K562 (cell line): Measurements from ENCODE around the gene GZF1. TPM values are rescaled to one million over a fixed set of nuclear protein-coding genes. Genes with fewer than 3 reads are reported as not detected.

Experiments used
- ASH1L ChIP-seq: fragments of 450-650 bp; IDR thresholded peaks from 2 replicates; pipeline ENCODE4 v1.6.1; 2018; ENCODE audit warnings: borderline replicate concordance, mild to moderate bottlenecking, low read depth; ENCODE audit not compliant: partially characterized antibody
- BRCA1 ChIP-seq, 2 experiments: fragments of 450-650 bp in 1 of 2; sonication (generic) in 1 of 2; formaldehyde crosslinking in 1 of 2; IDR thresholded peaks; 2 replicates each; pipeline versions ENCODE4 v1.5.0 to v1.6.1; 2017 to 2020; ENCODE audit warnings: mild to moderate bottlenecking in 1 of 2, missing genetic modification reagents in 1 of 2
- C11orf30 ChIP-seq: fragments of 450-650 bp; IDR thresholded peaks from 2 replicates; pipeline ENCODE4 v1.6.1; 2016; ENCODE audit warnings: low read depth, mild to moderate bottlenecking
- CHCHD3 ChIP-seq: fragments of 250-450 bp; sonication (Bioruptor Pico); IDR thresholded peaks from 2 replicates; pipeline ENCODE4 v2.1.2; 2022; ENCODE audit warnings: mild to moderate bottlenecking
- CUX1 ChIP-seq: fragments of 200-800 bp; sonication (Bioruptor generic); IDR thresholded peaks from 2 replicates; pipeline ENCODE4 v1.6.1; 2016; ENCODE audit warnings: missing genetic modification characterization, missing compliant biosample characterization
- HMG20B ChIP-seq: fragments of 250-450 bp; sonication (Bioruptor Pico); IDR thresholded peaks from 2 replicates; pipeline ENCODE4 v1.5.0; 2021; ENCODE audit warnings: mild to moderate bottlenecking
- HNRNPL ChIP-seq: fragments of 200-400 bp; formaldehyde crosslinking; IDR thresholded peaks from 2 replicates; pipeline ENCODE4 v1.6.1; 2017; ENCODE audit warnings: low read depth, mild to moderate bottlenecking, low read length
- LCOR ChIP-seq: sonication (generic); formaldehyde crosslinking; IDR thresholded peaks from 2 replicates; pipeline ENCODE4 v1.8.0; 2022; ENCODE audit warnings: mild to moderate bottlenecking, missing genetic modification reagents
- MCM3 ChIP-seq: fragments of 450-650 bp; IDR thresholded peaks from 2 replicates; pipeline ENCODE4 v1.6.1; 2016
- MTF1 ChIP-seq: fragments of 250-450 bp; sonication (Bioruptor Pico); IDR thresholded peaks from 2 replicates; pipeline ENCODE4 v1.9.0; 2021; ENCODE audit warnings: moderate library complexity, mild to moderate bottlenecking, inconsistent platforms, borderline replicate concordance
- MYNN ChIP-seq, 2 experiments: sonication (generic); formaldehyde crosslinking in 1 of 2; IDR thresholded peaks; 2 replicates each; pipeline versions ENCODE4 v1.5.0 to v1.6.1; 2016 to 2020; ENCODE audit warnings: antibody characterized with exemption in 1 of 2, missing genetic modification reagents in 1 of 2
- PML ChIP-seq: IDR thresholded peaks from 2 replicates; pipeline ENCODE4 v1.6.1; 2012; ENCODE audit warnings: low read length, inconsistent platforms
- POLR2B ChIP-seq: fragments of 450-650 bp; IDR thresholded peaks from 2 replicates; pipeline ENCODE4 v1.6.1; 2018; ENCODE audit warnings: low read depth; ENCODE audit not compliant: partially characterized antibody
- RBM22 ChIP-seq: fragments of 200-400 bp; formaldehyde crosslinking; IDR thresholded peaks from 2 replicates; pipeline ENCODE4 v1.6.1; 2018; ENCODE audit warnings: low read length, low read depth; ENCODE audit not compliant: poor library complexity, severe bottlenecking
- RBM34 ChIP-seq: fragments of 200-400 bp; formaldehyde crosslinking; IDR thresholded peaks from 2 replicates; pipeline ENCODE4 v1.6.1; 2018; ENCODE audit warnings: low read length, borderline replicate concordance; ENCODE audit not compliant: insufficient read depth
- SAP30 ChIP-seq: fragments of 200-600 bp; sonication (generic); IDR thresholded peaks from 2 replicates; pipeline ENCODE4 v1.6.1; 2012; ENCODE audit warnings: borderline replicate concordance, low read depth, mild to moderate bottlenecking, moderate library complexity, low read length, control low read depth, inconsistent platforms; ENCODE audit not compliant: insufficient read depth, poor library complexity, severe bottlenecking
- STAT5B ChIP-seq: fragments of 250-450 bp; sonication (Bioruptor Pico); IDR thresholded peaks from 2 replicates; pipeline ENCODE4 v1.8.0; 2021; ENCODE audit warnings: mild to moderate bottlenecking, inconsistent platforms
- TFAM ChIP-seq: fragments of 250-450 bp; sonication (Bioruptor Pico); conservative IDR thresholded peaks from 2 replicates; pipeline ENCODE4 v1.5.0; 2021; ENCODE audit warnings: mild to moderate bottlenecking, moderate library complexity
- ZBTB2 ChIP-seq: fragments of 450-650 bp; IDR thresholded peaks from 2 replicates; pipeline ENCODE4 v1.6.1; 2016; ENCODE audit warnings: antibody characterized with exemption
- ZFX ChIP-seq: sonication (generic); formaldehyde crosslinking; IDR thresholded peaks from 2 replicates; pipeline ENCODE4 v1.8.0; 2022; ENCODE audit warnings: mild to moderate bottlenecking, missing genetic modification reagents, moderate library complexity
- ZNF766 ChIP-seq: fragments of 200-800 bp; sonication (Bioruptor generic); conservative IDR thresholded peaks from 2 replicates; pipeline ENCODE4 v1.6.1; 2016; ENCODE audit warnings: missing genetic modification characterization, missing compliant biosample characterization
- ZSCAN29 ChIP-seq: fragments of 450-650 bp; IDR thresholded peaks from 2 replicates; pipeline ENCODE4 v1.6.1; 2017
- polyA plus RNA-seq, 8 experiments: library from polyadenylated mRNA; depleted of rRNA in 4 of 8; stranded (reverse) in 5 of 8; unstranded in 3 of 8; fragments of >200 nt; fragmentation: Nextera tagmentation in 2 of 8; fragmentation: Illumina TruSeq in 1 of 8; extraction: Ambion mirVana in 2 of 8; extraction: Trizol in 1 of 8; gene quantifications; 2 replicates each; pipeline versions ENCODE4 v1.2.1 to v1.2.3, GENCODE V29; 2011 to 2014; ENCODE audit warnings: inconsistent platforms in 1 of 8, missing spikeins in 1 of 8
- total RNA-seq, 7 experiments: library from RNA; depleted of rRNA in 6 of 7; stranded (reverse); fragments of >200 nt in 6 of 7; fragmentation: Illumina TruSeq in 2 of 7; extraction: Trizol in 2 of 7; gene quantifications; 2 replicates each; pipeline versions ENCODE4 v1.2.1 to v1.2.3, GENCODE V29; 2011 to 2021; ENCODE audit warnings: low replicate concordance in 1 of 7

The GZF1 gene
- total and polyA plus RNA-seq, 9 of the 15 experiments (the other 6 are each of a cell fraction or from before 2014, with no cell fraction given) = 1.2 to 15.7 (median 7.4) TPM

- TF ChIP-seq SAP30 (no peak), POLR2B (peak; percentile 85), TFAM (CRISPR knock-in tag) (no peak), RBM34 (no peak), ASH1L (no peak), MCM3 (no peak), CUX1 (CRISPR knock-in tag) (no peak), STAT5B (no peak), MYNN (IDR thresholded peaks at IDR 0.05) (no peak; the same call in 1 of the 2 replicates), MYNN (CRISPR knock-in tag; IDR thresholded peaks at IDR 0.05) (no peak), HMG20B (CRISPR knock-in tag) (no peak), ZSCAN29 (no peak), C11orf30 (peak; percentile 66; the same call in 1 of the 2 replicates), PML (peak; percentile 64), MTF1 (no peak), ZFX (CRISPR knock-in tag) (peak; percentile 90), RBM22 (no peak), BRCA1 (IDR thresholded peaks at IDR 0.05) (no peak), BRCA1 (CRISPR knock-in tag; IDR thresholded peaks at IDR 0.05) (no peak), LCOR (CRISPR knock-in tag) (no peak), CHCHD3 (CRISPR knock-in tag) (no peak), HNRNPL (no peak), ZNF766 (CRISPR knock-in tag) (no peak), ZBTB2 (peak; percentile 94)
Observed at GRCh38 chr20:23361476-23362391, at the start of gene GZF1 (continued).
